ENCODE results near the gene KRT33B. TPM values are rescaled to one million over a fixed set of nuclear protein-coding genes. Genes with fewer than 3 reads are reported as not detected.

The KRT33B gene
- total and polyA plus RNA-seq, 2 of the 13 experiments (the other 11 are each of a cell fraction or from before 2014, with no cell fraction given), result not detected

DNA sequence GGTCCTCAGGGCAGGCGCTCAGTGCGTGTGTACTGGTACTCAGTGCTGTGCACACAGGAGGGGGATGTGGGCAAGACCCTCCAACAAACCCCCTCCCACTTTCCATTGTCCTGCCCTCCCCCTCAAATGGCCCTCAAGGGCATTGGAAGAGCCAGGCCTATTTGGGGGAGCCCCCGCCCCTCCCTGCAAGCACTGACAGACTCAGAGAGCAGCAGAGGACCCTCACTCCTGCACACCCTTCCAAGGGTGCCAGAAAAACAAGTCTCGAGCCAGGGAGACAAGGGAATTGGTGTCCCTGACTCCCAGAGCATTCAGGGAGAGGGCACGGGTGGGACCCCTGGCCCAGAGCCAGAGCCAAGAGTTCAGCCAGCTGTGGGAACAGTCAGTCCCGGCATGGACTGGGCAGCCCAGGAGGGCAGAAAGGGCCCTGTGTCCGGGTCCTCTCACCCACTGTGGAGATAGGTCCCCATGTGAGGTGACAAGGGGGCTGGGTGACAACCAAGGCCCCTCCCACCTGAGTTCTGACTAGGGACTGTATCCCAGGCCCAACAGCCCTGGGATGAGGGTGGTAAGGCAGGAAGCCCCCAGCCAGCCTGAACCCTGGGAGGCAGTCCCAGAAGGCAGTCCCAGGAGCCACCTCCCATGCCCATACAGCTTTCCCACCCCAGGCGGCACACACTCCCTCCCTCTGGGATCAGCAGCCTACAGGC, 42.0 kb downstream of the KRT33B start:
- Histone ChIP-seq H2AFZ (ENCODE audit: low read length) (no peak overlapping the region), H3K27me3 (ENCODE audit: control insufficient read depth in 1 of 2, insufficient read depth in 2 of 2, low read length in 2 of 2) (peaks cover 0 to 9% of the 10 kb centered on the region in 2 experiments; a peak in 1 of 5 replicates), H3K4me2 (ENCODE audit: low read depth, low read length) (no peak overlapping the region), H3K9me3 (ENCODE audit: low read length) (no peaks in the 10 kb centered on the region), H3K4me3 (replicated peaks in 1 of 3; ENCODE audit: insufficient read depth in 1 of 3, low read depth in 2 of 3, low read length in 3 of 3) (no peak overlapping the region), H3K36me3 (replicated peaks in 1 of 2; ENCODE audit: control insufficient read depth in 1 of 2, insufficient read depth in 2 of 2, low read length in 2 of 2) (no peaks in the 10 kb centered on the region), H4K20me1 (ENCODE audit: insufficient read depth, low read length) (no peaks in the 10 kb centered on the region), H3K9ac (ENCODE audit: insufficient read depth, low read depth, low read length) (no peak overlapping the region), H3K79me2 (ENCODE audit: insufficient read depth, low read length) (no peaks in the 10 kb centered on the region), H3K27ac (ENCODE audit: extremely low read length, insufficient read depth, low read length) (no peak overlapping the region), H3K4me1 (ENCODE audit: insufficient read depth, low read length) (no peaks in the 10 kb centered on the region)
- 21% methylated on average over 8 of the region's 8 CpGs for WGBS (ENCODE audit: low lambda C conversion rate)
- no peak for TF ChIP-seq TBL1XR1 (IDR thresholded peaks at IDR 0.05; ENCODE audit: borderline replicate concordance, low read length, partially characterized antibody)
- no peak for TF ChIP-seq ARHGAP35 (CRISPR knock-in tag; IDR thresholded peaks at IDR 0.05; ENCODE audit: borderline replicate concordance)
- TF ChIP-seq ZNF678 (CRISPR knock-in tag; IDR thresholded peaks at IDR 0.05), result no peak
- TF ChIP-seq KMT2B (CRISPR knock-in tag; IDR thresholded peaks at IDR 0.05), result no peak
- TF ChIP-seq GATAD1 (CRISPR knock-in tag; IDR thresholded peaks at IDR 0.05), result no peak
- no peak for ATAC-seq
- CTCF ChIA-PET (ENCODE audit: low intra/inter-chr PET ratio, low total read pairs), result no interaction called here
- no peak for FAIRE-seq
- POLR2A ChIA-PET, result no interaction called here
- no TSS peak for BruUV-seq (replicated peaks)
- no peak for DNase-seq (ENCODE audit: low spot score)
- in situ Hi-C loops (cut with HindIII; ENCODE audit: extremely low pct_ligation_motif_present, low pct_unique_long_range_greater_than_20kb) (no loop called here), intact Hi-C loops (cut with micrococcal nuclease; ENCODE audit: unreplicated experiment) (no loop called here)

GRCh38 chr17:41326173-41327145, 43.2 kb downstream of the KRT33B start:
- H3K27ac ChIP-seq (ENCODE audit: extremely low read length, insufficient read depth, low read length), result no peak overlapping the region
- WGBS (ENCODE audit: low lambda C conversion rate), result 36% methylated on average over 18 of the region's 18 CpGs
- POLR2A ChIA-PET, result no interaction called here
- in situ Hi-C loops (cut with HindIII; ENCODE audit: extremely low pct_ligation_motif_present, low pct_unique_long_range_greater_than_20kb), result no loop called here
- no peak overlapping the region for H2AFZ ChIP-seq (ENCODE audit: low read length)
- H3K9me3 ChIP-seq (ENCODE audit: low read length), result no peaks in the 10 kb centered on the region
- no peaks in the 10 kb centered on the region for H4K20me1 ChIP-seq (ENCODE audit: insufficient read depth, low read length)
- no peaks in the 10 kb centered on the region for H3K36me3 ChIP-seq (replicated peaks in 1 of 2; ENCODE audit: control insufficient read depth in 1 of 2, insufficient read depth in 2 of 2, low read length in 2 of 2)
- FAIRE-seq (no peak), DNase-seq (ENCODE audit: low spot score) (no peak), ATAC-seq (no peak)
- no peak overlapping the region for H3K9ac ChIP-seq (ENCODE audit: insufficient read depth, low read depth, low read length)
- H3K4me1 ChIP-seq (ENCODE audit: insufficient read depth, low read length), result no peaks in the 10 kb centered on the region
- no peaks in the 10 kb centered on the region for H3K79me2 ChIP-seq (ENCODE audit: insufficient read depth, low read length)
- CTCF ChIA-PET (ENCODE audit: low intra/inter-chr PET ratio, low total read pairs), result no interaction called here
- no peak overlapping the region for H3K4me3 ChIP-seq (replicated peaks in 1 of 3; ENCODE audit: insufficient read depth in 1 of 3, low read depth in 2 of 3, low read length in 3 of 3)
- TF ChIP-seq LBX2 (CRISPR knock-in tag; IDR thresholded peaks at IDR 0.05; ENCODE audit: borderline replicate concordance) (no peak), ZNF878 (CRISPR knock-in tag; IDR thresholded peaks at IDR 0.05) (no peak)
- H3K4me2 ChIP-seq (ENCODE audit: low read depth, low read length), result no peak overlapping the region
- no TSS peak for BruUV-seq (replicated peaks)
- peaks cover 0 to 5% of the 10 kb centered on the region in 2 experiments; a peak in 1 of 5 replicates for H3K27me3 ChIP-seq (ENCODE audit: control insufficient read depth in 1 of 2, insufficient read depth in 2 of 2, low read length in 2 of 2)
- intact Hi-C loops (cut with micrococcal nuclease; ENCODE audit: unreplicated experiment), result no loop called here
